Body of pancreas (tissue), 4 donors: ENCODE measurements around the gene NEO1. TPM values are rescaled to one million over a fixed set of nuclear protein-coding genes. Genes with fewer than 3 reads are reported as not detected.
"Not testable (repeated sequence)": the region's sequence is repeated elsewhere in the genome, so short reads cannot be mapped to it uniquely, and the experiment has no call there.

Experiments used
- ATAC-seq: fragments of 150-250 bp; one replicate; pipeline ENCODE4 v1.9.1; 2016
- DNase-seq, 4 donors: peaks; one replicate each; pipeline ENCODE4 v3.0.0-alpha.2; 2019
- H3K27ac ChIP-seq, 4 donors: fragments of 200-600 bp; sonication (generic); 1 replicate in 3 of 4; 2 replicates in 1 of 4; pipeline versions ENCODE4 v1.5.1 to v1.6.1; 2016 to 2019; ENCODE audit warnings: mild to moderate bottlenecking in 1 of 4, mixed read lengths in 1 of 4, moderate library complexity in 1 of 4
- H3K27me3 ChIP-seq, 2 donors: fragments of 200-600 bp; sonication (generic); one replicate each; pipeline ENCODE4 v1.6.0; 2016; ENCODE audit warnings: mild to moderate bottlenecking in 1 of 2
- H3K36me3 ChIP-seq, 2 donors: fragments of 200-600 bp; sonication (generic); replicated peaks in 1 of 2; 2 replicates each; pipeline ENCODE4 v1.5.1; 2016; ENCODE audit warnings: low read depth in 2 of 2; ENCODE audit not compliant: insufficient read depth in 1 of 2
- H3K4me1 ChIP-seq: fragments of 200-600 bp; sonication (generic); one replicate; pipeline ENCODE4 v1.6.0; 2016
- H3K4me3 ChIP-seq, 2 donors: fragments of 200-600 bp; sonication (generic); 1 replicate in 1 of 2; 2 replicates in 1 of 2; pipeline ENCODE4 v1.5.1; 2016 to 2019
- H3K9me3 ChIP-seq, 3 donors: fragments of 200-600 bp; sonication (generic); 1 replicate in 2 of 3; 2 replicates in 1 of 3; pipeline ENCODE4 v1.5.1; 2016
- CTCF ChIP-seq, 7 experiments: fragments of 450-650 bp in 4 of 7; fragments of 200-600 bp in 3 of 7; sonication (generic) in 3 of 7; IDR thresholded peaks; one replicate each; pipeline ENCODE4 v1.5.1; 2016 to 2019; ENCODE audit warnings: antibody characterized with exemption in 7 of 7
- POLR2A ChIP-seq, 3 donors: fragments of 450-650 bp; IDR thresholded peaks; one replicate each; pipeline ENCODE4 v1.6.1; 2016; ENCODE audit warnings: antibody characterized with exemption in 3 of 3, mild to moderate bottlenecking in 2 of 3
- WGBS, 2 donors: methylation state at CpG; one replicate each; pipeline ENCODE4 v1.1.5; 2017; 5-methylcytosine and 5-hydroxymethylcytosine counted together
- intact Hi-C: fragments of 100-400 bp; cut with DNase I; formaldehyde crosslinking; loops from one replicate; pipeline ENCODE4 v1.15.1; 2023
- total RNA-seq, 2 donors: library from RNA; depleted of rRNA; stranded (reverse); fragments of >200 nt; gene quantifications; one replicate each; pipeline ENCODE4 v1.1.0, GENCODE V29; 2016

Gene NEO1
- total RNA-seq, 2 donors from 2014 or later, result 18.2 to 29.7 TPM

GRCh38 chr15:73296609-73297353 lies 244.5 kb downstream of the NEO1 start:
- no peak overlapping the region for H3K4me3 ChIP-seq
- no peaks in the 10 kb centered on the region for H3K27me3 ChIP-seq
- WGBS, 2 donors, result 83 to 90% methylated on average over 9 of the region's 9 CpGs
- H3K9me3 ChIP-seq, result no peaks in the 10 kb centered on the region
- DNase-seq, result no peak
- peaks cover 0 to 18% of the 10 kb centered on the region in 2 donors for H3K36me3 ChIP-seq
- TF ChIP-seq POLR2A (IDR thresholded peaks at IDR 0.05), result no peak
- no peak for TF ChIP-seq CTCF (IDR thresholded peaks at IDR 0.05)
- no peak for ATAC-seq
- H3K4me1 ChIP-seq, result no peaks in the 10 kb centered on the region
- no peak overlapping the region for H3K27ac ChIP-seq
- intact Hi-C loops, result no loop called here

GRCh38 chr15:73298522-73299245 lies 246.4 kb downstream of the NEO1 start:
- TF ChIP-seq POLR2A (IDR thresholded peaks at IDR 0.05), result no peak
- no peak for TF ChIP-seq CTCF (IDR thresholded peaks at IDR 0.05)
- Histone ChIP-seq H3K36me3 (peaks cover 5 to 23% of the 10 kb centered on the region in 2 donors), H3K4me1 (no peaks in the 10 kb centered on the region), H3K27ac (no peak overlapping the region), H3K9me3 (no peaks in the 10 kb centered on the region), H3K27me3 (no peaks in the 10 kb centered on the region), H3K4me3 (no peak overlapping the region)
- ATAC-seq, result no peak
- intact Hi-C loops, result no loop called here
- WGBS, 2 donors, result 86% methylated on average over 7 of the region's 7 CpGs
- DNase-seq, result no peak

GRCh38 chr15:73300286-73300685 lies 248.0 kb downstream of the NEO1 start:
- ATAC-seq, DNase-seq, H3K9me3 ChIP-seq, H3K4me3 ChIP-seq, H3K27ac ChIP-seq, intact Hi-C loops, H3K27me3 ChIP-seq, H3K4me1 ChIP-seq: not testable (repeated sequence)
- 83 to 88% methylated on average over 10 to 11 of the region's 11 CpGs for WGBS, 2 donors
- peaks cover 5 to 24% of the 10 kb centered on the region in 2 donors for H3K36me3 ChIP-seq

- Histone ChIP-seq H3K9me3 (no peaks in the 10 kb centered on the region), H3K4me1 (no peaks in the 10 kb centered on the region), H3K4me3 (no peak overlapping the region), H3K36me3 (peaks cover 5 to 18% of the 10 kb centered on the region in 2 donors), H3K27me3 (no peaks in the 10 kb centered on the region), H3K27ac (no peak overlapping the region)
- 81 to 93% methylated on average over 5 of the region's 5 CpGs for WGBS, 2 donors
- ATAC-seq, result no peak
- DNase-seq, result no peak
- TF ChIP-seq POLR2A (IDR thresholded peaks at IDR 0.05) (no peak), CTCF (IDR thresholded peaks at IDR 0.05) (no peak)
- intact Hi-C loops, result no loop called here
Observed at GRCh38 chr15:73303636-73304035, 251.4 kb downstream of the NEO1 start.

GRCh38 chr15:73305331-73306211 lies 253.3 kb downstream of the NEO1 start:
- DNase-seq, result peak in 3 of 4 donors; percentile 28 to 36 (median 33)
- no peak for ATAC-seq
- intact Hi-C loops, result no loop called here

More at GRCh38 chr15:73305331-73306211, 253.3 kb downstream of the NEO1 start:
- Histone ChIP-seq H3K27ac (no peak overlapping the region), H3K36me3 (peaks cover 5 to 15% of the 10 kb centered on the region in 2 donors), H3K9me3 (no peaks in the 10 kb centered on the region), H3K4me1 (no peaks in the 10 kb centered on the region), H3K4me3 (no peak overlapping the region), H3K27me3 (no peaks in the 10 kb centered on the region)
- TF ChIP-seq POLR2A (IDR thresholded peaks at IDR 0.05) (no peak), CTCF (IDR thresholded peaks at IDR 0.05) (peak in 4 of 7 experiments; percentile 22 to 36 (median 31))
- WGBS, 2 donors, result 83 to 92% methylated on average over 11 to 12 of the region's 12 CpGs
